HepG2 (cell line): ENCODE data around the gene KCNG4.

Experiments used
- ADNP ChIP-seq: sonication (generic); formaldehyde crosslinking; IDR thresholded peaks from 2 replicates; pipeline ENCODE4 v1.4.0; 2020; ENCODE audit warnings: missing genetic modification reagents
- ASH2L ChIP-seq: fragments of 300-600, 200-600 bp; sonication (generic); IDR thresholded peaks from 2 replicates; pipeline ENCODE4 v1.7.0; 2017; ENCODE audit warnings: low read depth, mild to moderate bottlenecking, moderate library complexity, mixed read lengths, low read length; ENCODE audit not compliant: insufficient read length
- KDM1A ChIP-seq: IDR thresholded peaks from 2 replicates; pipeline ENCODE4 v1.6.1; 2016; ENCODE audit warnings: missing compliant biosample characterization
- KLF13 ChIP-seq: sonication (generic); formaldehyde crosslinking; IDR thresholded peaks from 2 replicates; pipeline ENCODE4 v1.4.0; 2020; ENCODE audit warnings: mild to moderate bottlenecking, missing genetic modification reagents
- MIER3 ChIP-seq: IDR thresholded peaks from 2 replicates; pipeline ENCODE4 v1.6.1; 2016; ENCODE audit warnings: missing compliant biosample characterization, borderline replicate concordance
- PHF21A ChIP-seq: sonication (generic); formaldehyde crosslinking; IDR thresholded peaks from 2 replicates; pipeline ENCODE4 v1.5.0; 2020; ENCODE audit warnings: mild to moderate bottlenecking, missing genetic modification reagents
- POLR2AphosphoS5 ChIP-seq: IDR thresholded peaks from 2 replicates; pipeline ENCODE4 v1.6.1; 2012; ENCODE audit warnings: low read depth, low read length
- REPIN1 ChIP-seq: sonication (generic); formaldehyde crosslinking; IDR thresholded peaks from 2 replicates; pipeline ENCODE4 v1.8.0; 2022; ENCODE audit warnings: missing genetic modification reagents, low read depth, mild to moderate bottlenecking, borderline replicate concordance
- SMC3 ChIP-seq: IDR thresholded peaks from 2 replicates; pipeline ENCODE4 v1.6.1; 2011; ENCODE audit warnings: low read length, improper control_type of control experiment
- ZFP41 ChIP-seq: sonication (generic); formaldehyde crosslinking; IDR thresholded peaks from 2 replicates; pipeline ENCODE4 v1.4.0; 2020; ENCODE audit warnings: mild to moderate bottlenecking, missing genetic modification reagents, borderline replicate concordance
- TF ChIP-seq, protein P1 (sequence below): sonication (generic); formaldehyde crosslinking; IDR thresholded peaks from one replicate; pipeline ENCODE4 v1.5.1; 2020; ENCODE audit warnings: mild to moderate bottlenecking, missing genetic modification reagents; ENCODE audit errors: not compliant biosample characterization
- TF ChIP-seq, protein P2 (sequence below): sonication (generic); formaldehyde crosslinking; IDR thresholded peaks from 2 replicates; pipeline ENCODE4 v1.8.0; 2022; ENCODE audit warnings: missing genetic modification reagents, mild to moderate bottlenecking, moderate library complexity, borderline replicate concordance
- TF ChIP-seq, protein P3 (sequence below): sonication (generic); formaldehyde crosslinking; IDR thresholded peaks from 2 replicates; pipeline ENCODE4 v1.9.0; 2022; ENCODE audit warnings: missing genetic modification reagents, mild to moderate bottlenecking, borderline replicate concordance
- TF ChIP-seq, protein P4 (sequence below): sonication (generic); formaldehyde crosslinking; IDR thresholded peaks from 2 replicates; pipeline ENCODE4 v1.8.1; 2022; ENCODE audit warnings: low read depth, mild to moderate bottlenecking, missing genetic modification reagents

DNA sequence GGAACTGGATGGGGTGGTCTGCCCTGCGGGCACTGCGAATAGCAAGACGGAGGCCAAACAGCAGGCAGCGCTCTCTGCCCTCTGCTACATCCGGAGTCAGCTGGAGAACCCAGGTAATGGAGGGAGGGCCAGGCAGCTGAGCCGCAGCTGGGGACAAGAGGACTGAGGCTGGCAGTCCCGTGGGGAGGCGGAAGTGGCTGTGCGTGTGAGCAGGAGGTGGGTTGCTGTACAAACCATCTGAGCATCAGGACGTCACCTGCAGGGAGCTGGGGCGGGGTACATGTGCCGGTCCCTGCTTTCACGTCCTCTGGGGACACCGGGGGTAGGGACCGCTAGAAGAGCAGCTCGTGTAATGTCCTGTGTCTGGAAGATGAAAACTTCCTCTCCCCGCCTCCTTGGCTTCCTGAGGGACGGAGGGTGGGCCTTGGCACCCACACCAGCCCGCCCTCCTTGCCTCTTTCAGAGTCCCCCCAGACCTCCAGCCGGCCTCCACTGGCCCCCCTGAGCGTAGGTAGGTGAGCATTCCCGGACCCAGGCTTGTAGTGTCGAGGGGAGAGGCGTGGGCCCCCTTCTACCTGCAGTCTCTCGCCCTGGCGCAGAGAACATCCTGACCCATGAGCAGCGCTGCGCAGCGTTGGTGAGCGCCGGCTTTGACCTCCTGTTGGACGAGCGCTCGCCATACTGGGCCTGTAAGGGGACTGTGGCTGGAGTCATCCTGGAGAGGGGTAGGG, 45.2 kb downstream of the KCNG4 start:
- TF ChIP-seq KLF13 (CRISPR knock-in tag) = no peak
- TF ChIP-seq SMC3 = no peak
- no peak for TF ChIP-seq ZFP41 (CRISPR knock-in tag)
- TF ChIP-seq PHF21A (CRISPR knock-in tag) = no peak
- TF ChIP-seq KDM1A (CRISPR knock-in tag) = no peak
- TF ChIP-seq POLR2AphosphoS5 = no peak
- TF ChIP-seq, protein P1, sequence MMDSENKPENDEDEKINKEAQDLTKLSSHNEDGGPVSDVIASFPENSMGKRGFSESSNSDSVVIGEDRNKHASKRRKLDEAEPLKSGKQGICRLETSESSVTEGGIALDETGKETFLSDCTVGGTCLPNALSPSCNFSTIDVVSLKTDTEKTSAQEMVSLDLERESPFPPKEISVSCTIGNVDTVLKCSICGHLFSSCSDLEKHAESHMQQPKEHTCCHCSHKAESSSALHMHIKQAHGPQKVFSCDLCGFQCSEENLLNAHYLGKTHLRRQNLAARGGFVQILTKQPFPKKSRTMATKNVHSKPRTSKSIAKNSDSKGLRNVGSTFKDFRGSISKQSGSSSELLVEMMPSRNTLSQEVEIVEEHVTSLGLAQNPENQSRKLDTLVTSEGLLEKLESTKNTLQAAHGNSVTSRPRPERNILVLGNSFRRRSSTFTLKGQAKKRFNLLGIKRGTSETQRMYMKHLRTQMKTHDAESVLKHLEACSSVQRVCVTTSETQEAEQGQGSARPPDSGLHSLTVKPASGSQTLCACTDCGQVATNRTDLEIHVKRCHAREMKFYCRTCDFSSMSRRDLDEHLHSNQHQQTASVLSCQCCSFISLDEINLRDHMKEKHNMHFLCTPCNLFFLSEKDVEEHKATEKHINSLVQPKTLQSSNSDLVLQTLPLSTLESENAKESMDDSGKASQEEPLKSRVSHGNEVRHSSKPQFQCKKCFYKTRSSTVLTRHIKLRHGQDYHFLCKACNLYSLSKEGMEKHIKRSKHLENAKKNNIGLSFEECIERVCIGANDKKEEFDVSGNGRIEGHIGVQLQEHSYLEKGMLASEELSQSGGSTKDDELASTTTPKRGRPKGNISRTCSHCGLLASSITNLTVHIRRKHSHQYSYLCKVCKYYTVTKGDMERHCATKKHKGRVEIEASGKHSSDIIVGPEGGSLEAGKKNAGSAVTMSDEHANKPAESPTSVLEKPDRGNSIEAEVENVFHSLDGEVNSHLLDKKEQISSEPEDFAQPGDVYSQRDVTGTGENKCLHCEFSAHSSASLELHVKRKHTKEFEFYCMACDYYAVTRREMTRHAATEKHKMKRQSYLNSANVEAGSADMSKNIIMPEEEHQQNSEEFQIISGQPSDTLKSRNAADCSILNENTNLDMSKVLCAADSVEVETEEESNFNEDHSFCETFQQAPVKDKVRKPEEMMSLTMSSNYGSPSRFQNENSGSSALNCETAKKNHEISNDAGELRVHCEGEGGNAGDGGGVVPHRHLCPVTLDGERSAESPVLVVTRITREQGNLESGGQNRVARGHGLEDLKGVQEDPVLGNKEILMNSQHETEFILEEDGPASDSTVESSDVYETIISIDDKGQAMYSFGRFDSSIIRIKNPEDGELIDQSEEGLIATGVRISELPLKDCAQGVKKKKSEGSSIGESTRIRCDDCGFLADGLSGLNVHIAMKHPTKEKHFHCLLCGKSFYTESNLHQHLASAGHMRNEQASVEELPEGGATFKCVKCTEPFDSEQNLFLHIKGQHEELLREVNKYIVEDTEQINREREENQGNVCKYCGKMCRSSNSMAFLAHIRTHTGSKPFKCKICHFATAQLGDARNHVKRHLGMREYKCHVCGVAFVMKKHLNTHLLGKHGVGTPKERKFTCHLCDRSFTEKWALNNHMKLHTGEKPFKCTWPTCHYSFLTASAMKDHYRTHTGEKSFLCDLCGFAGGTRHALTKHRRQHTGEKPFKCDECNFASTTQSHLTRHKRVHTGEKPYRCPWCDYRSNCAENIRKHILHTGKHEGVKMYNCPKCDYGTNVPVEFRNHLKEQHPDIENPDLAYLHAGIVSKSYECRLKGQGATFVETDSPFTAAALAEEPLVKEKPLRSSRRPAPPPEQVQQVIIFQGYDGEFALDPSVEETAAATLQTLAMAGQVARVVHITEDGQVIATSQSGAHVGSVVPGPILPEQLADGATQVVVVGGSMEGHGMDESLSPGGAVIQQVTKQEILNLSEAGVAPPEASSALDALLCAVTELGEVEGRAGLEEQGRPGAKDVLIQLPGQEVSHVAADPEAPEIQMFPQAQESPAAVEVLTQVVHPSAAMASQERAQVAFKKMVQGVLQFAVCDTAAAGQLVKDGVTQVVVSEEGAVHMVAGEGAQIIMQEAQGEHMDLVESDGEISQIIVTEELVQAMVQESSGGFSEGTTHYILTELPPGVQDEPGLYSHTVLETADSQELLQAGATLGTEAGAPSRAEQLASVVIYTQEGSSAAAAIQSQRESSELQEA (CRISPR knock-in tag) = no peak
- TF ChIP-seq ASH2L = no peak
- TF ChIP-seq ADNP (CRISPR knock-in tag) = no peak
- TF ChIP-seq, protein P2, sequence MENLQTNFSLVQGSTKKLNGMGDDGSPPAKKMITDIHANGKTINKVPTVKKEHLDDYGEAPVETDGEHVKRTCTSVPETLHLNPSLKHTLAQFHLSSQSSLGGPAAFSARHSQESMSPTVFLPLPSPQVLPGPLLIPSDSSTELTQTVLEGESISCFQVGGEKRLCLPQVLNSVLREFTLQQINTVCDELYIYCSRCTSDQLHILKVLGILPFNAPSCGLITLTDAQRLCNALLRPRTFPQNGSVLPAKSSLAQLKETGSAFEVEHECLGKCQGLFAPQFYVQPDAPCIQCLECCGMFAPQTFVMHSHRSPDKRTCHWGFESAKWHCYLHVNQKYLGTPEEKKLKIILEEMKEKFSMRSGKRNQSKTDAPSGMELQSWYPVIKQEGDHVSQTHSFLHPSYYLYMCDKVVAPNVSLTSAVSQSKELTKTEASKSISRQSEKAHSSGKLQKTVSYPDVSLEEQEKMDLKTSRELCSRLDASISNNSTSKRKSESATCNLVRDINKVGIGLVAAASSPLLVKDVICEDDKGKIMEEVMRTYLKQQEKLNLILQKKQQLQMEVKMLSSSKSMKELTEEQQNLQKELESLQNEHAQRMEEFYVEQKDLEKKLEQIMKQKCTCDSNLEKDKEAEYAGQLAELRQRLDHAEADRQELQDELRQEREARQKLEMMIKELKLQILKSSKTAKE (CRISPR knock-in tag) = no peak
- TF ChIP-seq REPIN1 (CRISPR knock-in tag) = no peak
- no peak for TF ChIP-seq MIER3 (CRISPR knock-in tag)
- TF ChIP-seq, protein P3, sequence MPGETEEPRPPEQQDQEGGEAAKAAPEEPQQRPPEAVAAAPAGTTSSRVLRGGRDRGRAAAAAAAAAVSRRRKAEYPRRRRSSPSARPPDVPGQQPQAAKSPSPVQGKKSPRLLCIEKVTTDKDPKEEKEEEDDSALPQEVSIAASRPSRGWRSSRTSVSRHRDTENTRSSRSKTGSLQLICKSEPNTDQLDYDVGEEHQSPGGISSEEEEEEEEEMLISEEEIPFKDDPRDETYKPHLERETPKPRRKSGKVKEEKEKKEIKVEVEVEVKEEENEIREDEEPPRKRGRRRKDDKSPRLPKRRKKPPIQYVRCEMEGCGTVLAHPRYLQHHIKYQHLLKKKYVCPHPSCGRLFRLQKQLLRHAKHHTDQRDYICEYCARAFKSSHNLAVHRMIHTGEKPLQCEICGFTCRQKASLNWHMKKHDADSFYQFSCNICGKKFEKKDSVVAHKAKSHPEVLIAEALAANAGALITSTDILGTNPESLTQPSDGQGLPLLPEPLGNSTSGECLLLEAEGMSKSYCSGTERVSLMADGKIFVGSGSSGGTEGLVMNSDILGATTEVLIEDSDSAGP (CRISPR knock-in tag) = no peak
- TF ChIP-seq, protein P4, sequence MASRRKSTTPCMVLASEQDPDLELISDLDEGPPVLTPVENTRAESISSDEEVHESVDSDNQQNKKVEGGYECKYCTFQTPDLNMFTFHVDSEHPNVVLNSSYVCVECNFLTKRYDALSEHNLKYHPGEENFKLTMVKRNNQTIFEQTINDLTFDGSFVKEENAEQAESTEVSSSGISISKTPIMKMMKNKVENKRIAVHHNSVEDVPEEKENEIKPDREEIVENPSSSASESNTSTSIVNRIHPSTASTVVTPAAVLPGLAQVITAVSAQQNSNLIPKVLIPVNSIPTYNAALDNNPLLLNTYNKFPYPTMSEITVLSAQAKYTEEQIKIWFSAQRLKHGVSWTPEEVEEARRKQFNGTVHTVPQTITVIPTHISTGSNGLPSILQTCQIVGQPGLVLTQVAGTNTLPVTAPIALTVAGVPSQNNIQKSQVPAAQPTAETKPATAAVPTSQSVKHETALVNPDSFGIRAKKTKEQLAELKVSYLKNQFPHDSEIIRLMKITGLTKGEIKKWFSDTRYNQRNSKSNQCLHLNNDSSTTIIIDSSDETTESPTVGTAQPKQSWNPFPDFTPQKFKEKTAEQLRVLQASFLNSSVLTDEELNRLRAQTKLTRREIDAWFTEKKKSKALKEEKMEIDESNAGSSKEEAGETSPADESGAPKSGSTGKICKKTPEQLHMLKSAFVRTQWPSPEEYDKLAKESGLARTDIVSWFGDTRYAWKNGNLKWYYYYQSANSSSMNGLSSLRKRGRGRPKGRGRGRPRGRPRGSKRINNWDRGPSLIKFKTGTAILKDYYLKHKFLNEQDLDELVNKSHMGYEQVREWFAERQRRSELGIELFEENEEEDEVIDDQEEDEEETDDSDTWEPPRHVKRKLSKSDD (CRISPR knock-in tag) = no peak
